HEK293T (cell line): ENCODE measurements around the gene PRAC2.

ENCODE experiments used
- CTCF ChIA-PET: fragments of 350-600 bp; formaldehyde crosslinking; extraction: SDS; loops from one replicate; lab custom pipeline; 2021; ENCODE audit warnings: antibody characterized with exemption, inconsistent platforms; lab: Yijun Ruan, JAX
- POLR2A ChIA-PET: fragments of 350-600 bp; formaldehyde crosslinking; extraction: SDS; loops from one replicate; lab custom pipeline; 2020; ENCODE audit warnings: antibody characterized with exemption, inconsistent platforms; lab: Yijun Ruan, JAX
- DNase-seq: peaks from one replicate; pipeline ENCODE4 v3.0.0; 2012; ENCODE audit warnings: mixed read lengths; ENCODE audit errors: extremely low spot score
- ARNT ChIP-seq: fragments of 450-650 bp; IDR thresholded peaks from 2 replicates; pipeline ENCODE4 v1.6.1; 2017; ENCODE audit warnings: mild to moderate bottlenecking
- BHLHE40 ChIP-seq: fragments of 450-650 bp; IDR thresholded peaks from 2 replicates; pipeline ENCODE4 v1.6.1; 2016; ENCODE audit warnings: mild to moderate bottlenecking, moderate library complexity, borderline replicate concordance
- CTBP1 ChIP-seq: fragments of 450-650 bp; IDR thresholded peaks from 2 replicates; pipeline ENCODE4 v1.6.1; 2016; ENCODE audit warnings: borderline replicate concordance
- ELF4 ChIP-seq: fragments of 450-650 bp; IDR thresholded peaks from 2 replicates; pipeline ENCODE4 v1.6.1; 2017; ENCODE audit warnings: antibody characterized with exemption
- FOXA1 ChIP-seq: fragments of 450-650 bp; IDR thresholded peaks from 2 replicates; pipeline ENCODE4 v1.6.1; 2016; ENCODE audit warnings: mild to moderate bottlenecking
- FOXK2 ChIP-seq: fragments of 450-650 bp; IDR thresholded peaks from 2 replicates; pipeline ENCODE4 v1.6.1; 2016; ENCODE audit warnings: mild to moderate bottlenecking
- FOXM1 ChIP-seq: fragments of 450-650 bp; IDR thresholded peaks from 2 replicates; pipeline ENCODE4 v1.6.1; 2017; ENCODE audit warnings: mild to moderate bottlenecking, borderline replicate concordance
- HDGF ChIP-seq: fragments of 450-650 bp; IDR thresholded peaks from 2 replicates; pipeline ENCODE4 v1.6.1; 2017; ENCODE audit warnings: antibody characterized with exemption, borderline replicate concordance
- L3MBTL2 ChIP-seq: fragments of 450-650 bp; conservative IDR thresholded peaks from 2 replicates; pipeline ENCODE4 v1.6.1; 2016; ENCODE audit warnings: mild to moderate bottlenecking
- LEF1 ChIP-seq: fragments of 450-650 bp; IDR thresholded peaks from 2 replicates; pipeline ENCODE4 v1.6.1; 2017; ENCODE audit warnings: mild to moderate bottlenecking, borderline replicate concordance
- NFRKB ChIP-seq: fragments of 450-650 bp; IDR thresholded peaks from 2 replicates; pipeline ENCODE4 v1.6.1; 2016; ENCODE audit warnings: mild to moderate bottlenecking, moderate library complexity
- SP1 ChIP-seq: fragments of 450-650 bp; IDR thresholded peaks from 2 replicates; pipeline ENCODE4 v1.6.1; 2017
- SUZ12 ChIP-seq: fragments of 450-650 bp; IDR thresholded peaks from 2 replicates; pipeline ENCODE4 v1.6.1; 2016; ENCODE audit warnings: mild to moderate bottlenecking
- TARDBP ChIP-seq: fragments of 450-650 bp; IDR thresholded peaks from 2 replicates; pipeline ENCODE4 v1.6.1; 2016
- ZNF384 ChIP-seq: fragments of 450-650 bp; IDR thresholded peaks from 2 replicates; pipeline ENCODE4 v1.6.1; 2016
- TF ChIP-seq, protein P1 (sequence below): fragments of 450-650 bp; IDR thresholded peaks from 2 replicates; pipeline ENCODE4 v1.6.1; 2016

Gene PRAC2

DNA sequence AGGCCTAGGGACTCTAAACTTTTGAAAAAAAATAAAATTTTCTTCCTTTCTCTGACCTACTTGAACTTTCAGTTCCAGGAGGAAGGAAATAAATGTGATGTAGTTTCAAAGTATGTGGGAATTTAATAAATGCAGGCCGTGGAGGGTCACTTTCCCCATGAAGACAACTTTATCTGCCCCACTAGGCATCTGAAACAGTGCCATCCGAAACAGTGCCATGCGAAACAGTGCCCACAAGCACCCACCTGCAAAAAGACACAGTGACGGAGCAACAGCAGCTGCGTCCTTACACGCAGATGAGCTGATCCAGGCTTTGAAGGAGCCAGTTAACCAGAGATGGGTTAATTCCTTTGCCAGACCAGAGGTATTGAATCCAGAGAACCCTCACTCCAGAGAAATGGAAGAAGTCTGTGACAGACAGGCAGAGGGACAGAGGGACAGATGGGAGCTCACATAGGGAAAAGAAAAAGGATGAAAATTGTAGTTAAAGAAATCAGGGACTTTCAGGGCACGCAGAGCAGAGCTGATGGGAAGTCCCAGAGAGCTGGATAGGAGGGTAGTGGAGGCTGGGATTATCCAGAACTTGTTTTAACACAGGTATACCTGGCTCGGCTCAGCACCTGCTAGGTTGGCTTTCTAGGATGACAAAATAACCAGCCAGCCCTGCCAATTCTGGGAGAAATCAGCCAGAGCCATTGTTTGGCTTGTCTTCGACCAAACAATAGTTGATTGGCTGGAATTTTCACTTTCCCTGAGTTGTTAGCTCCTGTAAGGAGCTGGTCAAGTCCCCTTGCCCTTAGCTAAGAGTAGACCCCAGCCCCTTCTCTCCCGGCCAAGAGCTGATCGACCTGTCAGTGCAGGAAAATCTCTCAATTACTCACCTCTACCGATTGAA lies 22.6 kb downstream of the PRAC2 start:
- TF ChIP-seq TARDBP (no peak), BHLHE40 (no peak), FOXK2 (no peak), ELF4 (no peak), ARNT (no peak), CTBP1 (no peak)
- ChIA-PET CTCF (interaction anchor here (0.7 to 1.1 kb wide), 4 partner anchors 21 to 133 kb away, joined by 3 to 5 read pairs (median 3); no protein-coding TSS in a partner anchor), POLR2A (interaction anchor here (4.9 kb wide), 1 partner anchor 17 kb away, joined by 29 read pairs; the partner anchor contains the start of gene HOXB13)
- DNase-seq: no peak

DNA sequence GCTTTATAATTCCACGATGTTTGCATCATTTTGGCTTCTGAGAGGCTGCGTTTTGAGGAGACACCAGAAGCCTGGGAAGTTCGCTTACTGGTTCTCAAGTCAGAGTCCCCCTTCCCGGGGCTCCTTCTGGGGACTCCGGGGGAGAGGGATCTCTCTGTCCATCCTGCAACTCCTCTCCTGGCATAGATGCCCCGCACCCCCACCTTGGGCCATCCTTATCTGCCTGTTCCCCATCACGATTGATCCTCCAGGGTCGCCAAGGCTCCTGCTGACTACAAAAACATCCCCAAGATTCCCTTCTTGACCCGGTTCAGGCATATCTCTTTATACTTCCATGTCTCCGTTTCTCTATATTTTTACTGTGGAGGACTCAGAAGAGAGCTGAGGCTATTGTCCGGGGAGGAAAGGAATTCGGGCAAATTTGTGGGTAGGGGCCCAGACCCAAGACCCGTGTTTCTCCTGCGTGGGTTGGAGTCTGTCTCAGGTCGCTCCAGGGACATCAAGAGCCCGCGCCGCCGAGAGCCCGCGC lies 24.0 kb downstream of the PRAC2 start:
- CTCF ChIA-PET: no interaction called here
- POLR2A ChIA-PET: interaction anchor here (4.9 kb wide), 1 partner anchor 18 kb away, joined by 29 read pairs; the partner anchor contains the start of gene HOXB13
- DNase-seq: no peak
- no peak for TF ChIP-seq FOXA1
- no peak for TF ChIP-seq CTBP1
- no peak for TF ChIP-seq FOXK2
- TF ChIP-seq BHLHE40: no peak
- no peak for TF ChIP-seq LEF1
- TF ChIP-seq FOXM1: no peak
- no peak for TF ChIP-seq ELF4
- TF ChIP-seq, protein P1, sequence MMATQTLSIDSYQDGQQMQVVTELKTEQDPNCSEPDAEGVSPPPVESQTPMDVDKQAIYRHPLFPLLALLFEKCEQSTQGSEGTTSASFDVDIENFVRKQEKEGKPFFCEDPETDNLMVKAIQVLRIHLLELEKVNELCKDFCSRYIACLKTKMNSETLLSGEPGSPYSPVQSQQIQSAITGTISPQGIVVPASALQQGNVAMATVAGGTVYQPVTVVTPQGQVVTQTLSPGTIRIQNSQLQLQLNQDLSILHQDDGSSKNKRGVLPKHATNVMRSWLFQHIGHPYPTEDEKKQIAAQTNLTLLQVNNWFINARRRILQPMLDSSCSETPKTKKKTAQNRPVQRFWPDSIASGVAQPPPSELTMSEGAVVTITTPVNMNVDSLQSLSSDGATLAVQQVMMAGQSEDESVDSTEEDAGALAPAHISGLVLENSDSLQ: no peak
- TF ChIP-seq L3MBTL2: no peak
- TF ChIP-seq TARDBP: no peak

DNA sequence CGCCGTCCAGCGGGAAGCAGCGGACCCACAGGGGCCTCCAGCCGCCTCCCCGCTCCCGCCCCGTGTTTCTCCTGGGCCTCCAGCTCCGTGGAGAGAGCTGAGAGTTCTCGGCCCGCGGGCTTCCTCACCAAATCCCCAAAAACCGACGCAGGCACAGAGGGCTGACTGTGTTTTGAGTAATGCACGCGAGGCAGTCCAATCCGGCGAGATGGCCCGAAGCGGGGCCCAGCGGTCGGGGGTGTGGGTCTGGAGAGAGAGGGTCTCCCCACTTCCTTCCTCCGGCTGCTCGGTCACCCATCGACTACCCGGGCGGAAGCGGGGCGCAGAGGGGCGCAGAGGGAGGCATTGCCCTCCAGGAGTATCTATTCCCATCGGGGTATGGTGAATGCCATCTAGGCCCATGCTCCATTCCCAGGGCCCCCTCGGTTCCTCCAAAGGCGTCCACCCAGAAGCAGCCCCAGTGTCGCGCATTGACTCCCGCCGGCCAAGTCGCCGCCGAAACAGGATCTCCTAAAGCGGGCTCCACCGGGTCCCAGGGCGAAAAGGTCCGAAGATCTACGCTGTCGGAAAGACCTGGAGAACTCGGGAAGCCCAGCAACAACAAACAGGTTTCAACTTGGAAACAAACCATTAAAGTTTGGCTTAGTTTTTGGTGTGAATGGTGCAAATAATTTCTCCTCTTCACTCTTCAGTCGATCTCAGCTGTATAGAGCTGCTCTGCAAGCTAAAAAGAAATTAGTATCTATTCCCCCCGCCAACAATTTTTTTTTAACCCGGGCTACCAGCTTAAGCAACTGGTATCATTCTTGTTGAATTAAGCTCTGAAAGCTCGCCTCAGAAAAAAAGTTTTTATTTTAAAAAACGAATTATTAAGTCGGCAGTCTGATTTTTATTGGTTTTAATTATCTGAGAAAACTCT lies 24.7 kb downstream of the PRAC2 start:
- POLR2A ChIA-PET: no interaction called here

DNA sequence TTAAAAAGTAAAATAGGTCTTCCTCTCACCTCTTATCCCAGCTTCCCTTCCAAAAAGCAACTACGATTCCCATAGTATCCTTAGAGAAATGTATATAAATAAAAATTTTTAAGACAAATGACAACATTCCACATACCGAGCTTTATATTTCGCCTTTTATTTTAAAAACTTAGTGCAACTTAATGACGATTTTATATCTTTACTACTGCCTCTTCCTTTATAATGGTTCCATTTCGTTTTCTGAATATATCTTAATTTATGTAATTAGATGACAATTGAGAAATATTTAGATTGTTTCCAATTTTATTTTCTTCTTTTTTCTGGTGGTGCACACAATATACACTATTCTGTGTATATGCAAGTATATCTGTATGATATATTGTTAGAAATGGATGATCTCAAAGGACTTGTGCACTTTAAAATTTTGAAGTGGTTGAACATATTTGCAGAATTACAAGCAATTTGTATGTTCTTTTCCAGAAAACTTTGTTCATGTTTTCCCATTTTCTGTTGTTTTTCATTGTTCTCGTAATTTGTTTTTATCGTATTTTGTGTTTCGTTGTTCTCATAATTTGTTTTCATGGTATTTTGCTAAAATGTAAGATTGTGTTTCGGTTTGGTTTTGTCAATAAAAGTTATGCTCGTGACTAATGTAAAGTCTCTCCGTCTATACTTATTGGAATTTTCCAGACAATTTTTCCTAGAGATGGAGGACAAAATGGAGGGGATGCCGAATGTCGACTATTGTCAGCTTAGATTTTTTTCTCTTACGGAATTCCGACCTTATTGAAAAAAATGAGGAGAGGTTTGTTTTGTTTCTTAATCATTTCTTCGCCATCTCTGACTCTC lies 26.0 kb downstream of the PRAC2 start:
- DNase-seq: no peak
- POLR2A ChIA-PET: interaction anchor here (1.0 kb wide), 1 partner anchor 20 kb away, joined by 4 read pairs; the partner anchor contains the start of gene HOXB13
- CTCF ChIA-PET: interaction anchor here (0.7 kb wide), 1 partner anchor 297 kb away, joined by 3 read pairs; no protein-coding TSS in a partner anchor
- TF ChIP-seq LEF1 (no peak), FOXM1 (no peak), ELF4 (no peak), SP1 (no peak), BHLHE40 (no peak), L3MBTL2 (no peak), SUZ12 (no peak), TARDBP (no peak), FOXA1 (no peak), HDGF (no peak), FOXK2 (no peak), ARNT (no peak), ZNF384 (no peak)
- TF ChIP-seq, protein P1: no peak

More for the DNA sequence above, 24.7 kb downstream of the PRAC2 start:
- CTCF ChIA-PET: no interaction called here
- no peak for TF ChIP-seq SUZ12
- no peak for DNase-seq

DNA sequence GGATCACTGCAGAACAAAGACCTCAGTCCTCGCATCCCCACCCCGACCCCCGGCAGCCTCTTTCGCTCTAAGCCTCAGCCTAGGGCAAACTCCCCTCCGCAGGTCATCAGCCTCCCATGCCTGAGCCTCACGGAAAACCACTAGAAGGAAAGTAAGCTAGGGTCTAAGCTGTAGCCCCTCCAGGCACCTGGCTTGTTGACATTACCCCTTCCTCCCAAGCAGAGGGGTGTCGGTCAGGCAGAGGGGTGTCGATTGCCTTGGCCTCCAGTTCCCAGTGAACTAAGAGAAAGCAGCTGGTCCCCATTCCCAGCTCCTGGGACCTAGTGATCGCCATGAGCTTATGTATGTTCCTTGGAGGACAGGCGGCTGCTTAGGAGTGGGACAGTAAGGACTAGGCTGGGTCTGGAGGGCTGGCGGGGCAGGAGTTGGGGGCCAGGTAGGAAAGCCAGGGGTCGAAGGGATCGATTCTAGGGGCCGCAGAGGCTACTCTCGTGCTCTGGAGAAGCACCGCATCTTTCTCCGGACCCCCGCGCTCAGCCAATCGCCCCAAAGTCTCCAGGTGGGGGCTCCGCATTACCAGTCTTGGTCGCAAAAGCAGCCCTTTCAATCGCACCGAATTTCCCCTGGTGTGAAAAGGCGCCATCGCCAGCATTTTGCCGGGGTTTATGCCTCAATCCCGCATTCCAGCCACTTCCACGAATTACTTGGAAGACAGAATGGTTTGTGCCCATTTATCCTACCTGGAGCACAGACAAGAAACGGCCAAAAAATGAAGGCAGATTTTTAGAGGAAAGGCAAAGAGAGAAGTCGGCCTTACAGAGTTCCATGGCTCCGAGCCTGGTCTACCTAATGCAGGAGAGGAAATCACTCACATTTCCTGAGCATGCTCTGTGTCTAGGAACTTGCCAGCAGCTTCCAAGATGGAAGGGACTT lies 26.9 kb downstream of the PRAC2 start:
- TF ChIP-seq, protein P1: no peak
- TF ChIP-seq BHLHE40 (no peak), CTBP1 (no peak), ARNT (no peak), SUZ12 (no peak), FOXK2 (no peak), ELF4 (no peak), NFRKB (no peak), SP1 (no peak), TARDBP (no peak), LEF1 (no peak), HDGF (no peak), L3MBTL2 (no peak)
- no peak for DNase-seq
- ChIA-PET CTCF (interaction anchor here (2.2 kb wide), 1 partner anchor 41 kb away, joined by 6 read pairs; no protein-coding TSS in a partner anchor), POLR2A (interaction anchor here (1.0 kb wide), 1 partner anchor 21 kb away, joined by 4 read pairs; the partner anchor contains the start of gene HOXB13)
